Lung (tissue), 12 donors: ENCODE data around the gene TFDP2. TPM values are rescaled to one million over a fixed set of nuclear protein-coding genes. Genes with fewer than 3 reads are reported as not detected.

Experiments
- ATAC-seq: fragments of 200-7000 bp; cut with Tn5 transposase; one replicate; pipeline ENCODE4 v1.9.1; 2020; ENCODE audit warnings: moderate number of reproducible peaks; ENCODE audit not compliant: insufficient read depth, low FRiP score
- DNase-seq, 3 donors: peaks; one replicate each; pipeline ENCODE4 v3.0.0-alpha.2; 2013 to 2017
- H3K27ac ChIP-seq, 2 donors: one replicate each; pipeline ENCODE4 v1.5.1; 2013; ENCODE audit warnings: mild to moderate bottlenecking in 2 of 2, moderate library complexity in 2 of 2, control low read depth in 1 of 2, inconsistent platforms in 1 of 2, low read depth in 1 of 2, low read length in 1 of 2
- H3K27me3 ChIP-seq, 3 donors: one replicate each; pipeline ENCODE4 v1.5.1; 2013; ENCODE audit warnings: low read length in 2 of 3; ENCODE audit not compliant: control insufficient read depth in 3 of 3, insufficient read depth in 3 of 3
- H3K36me3 ChIP-seq, 4 donors: one replicate each; pipeline ENCODE4 v1.5.1; 2013; ENCODE audit warnings: low read length in 4 of 4, mild to moderate bottlenecking in 1 of 4, moderate library complexity in 1 of 4; ENCODE audit not compliant: control insufficient read depth in 4 of 4, insufficient read depth in 4 of 4
- H3K4me1 ChIP-seq, 5 donors: one replicate each; pipeline ENCODE4 v1.5.1; 2013; ENCODE audit warnings: low read length in 5 of 5, mild to moderate bottlenecking in 2 of 5, moderate library complexity in 1 of 5; ENCODE audit not compliant: control insufficient read depth in 5 of 5, insufficient read depth in 5 of 5
- H3K4me3 ChIP-seq: one replicate; pipeline ENCODE4 v1.5.1; 2013; ENCODE audit warnings: mild to moderate bottlenecking, control low read depth, moderate library complexity
- H3K9ac ChIP-seq, 2 donors: one replicate each; pipeline ENCODE4 v1.5.1; 2013; ENCODE audit warnings: low read length in 2 of 2, control low read depth in 1 of 2; ENCODE audit not compliant: insufficient read depth in 1 of 2
- H3K9me3 ChIP-seq, 4 donors: one replicate each; pipeline ENCODE4 v1.5.1; 2013; ENCODE audit warnings: low read length in 3 of 4, mild to moderate bottlenecking in 1 of 4, moderate library complexity in 1 of 4; ENCODE audit not compliant: control insufficient read depth in 4 of 4, insufficient read depth in 3 of 4
- WGBS, 2 donors: extraction: QIAGEN DNeasy Blood & Tissue Kit; methylation state at CpG; one replicate each; pipeline ENCODE4 v1.1.7; 2013; 5-methylcytosine and 5-hydroxymethylcytosine counted together
- polyA plus RNA-seq, 2 donors: library from polyadenylated mRNA; stranded (reverse); fragments of 200-250 nt; gene quantifications; one replicate each; pipeline ENCODE4 v1.2.1, GENCODE V29; 2013
- total RNA-seq, 2 donors: library from RNA; depleted of rRNA in 1 of 2; stranded (reverse); fragments of >200 nt in 1 of 2; gene quantifications; one replicate each; pipeline ENCODE4 v1.2.1, GENCODE V29; 2014 to 2021
- TF ChIP-seq, protein P1 (sequence below): IDR thresholded peaks from 2 replicates; pipeline ENCODE4 v1.5.1; 2012; ENCODE audit warnings: mild to moderate bottlenecking; ENCODE audit errors: control extremely low read depth, extremely low read depth
- donor health status: control.
- donor health status: control.
- donor health status: Bipolar disorder and iron deficiency.
- donor health status: healthy.
- donor health status: DM: yes; HTN: yes; CAD: no.

The TFDP2 gene
- total and polyA plus RNA-seq, 4 donors = 8.4 to 94.0 (median 17.0) TPM

DNA sequence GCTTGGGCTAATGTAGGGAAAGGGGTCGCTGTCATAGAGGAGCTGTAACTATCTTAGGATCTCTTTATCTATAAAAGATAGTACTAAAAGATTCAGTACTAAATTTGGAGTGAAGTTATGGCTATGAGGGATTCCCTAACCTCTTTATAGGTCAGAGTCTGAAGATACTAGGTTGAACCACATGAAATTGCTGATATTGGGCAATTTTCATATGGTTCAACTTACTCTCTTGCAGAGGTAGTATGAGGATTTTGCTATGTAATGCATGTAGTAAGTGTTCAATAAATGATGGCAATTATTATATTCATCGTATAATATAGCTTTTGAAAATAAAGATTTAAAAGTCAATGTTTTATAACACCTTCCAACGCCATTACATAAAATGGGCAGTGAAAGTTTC, 1.9 kb upstream of the TFDP2 start:
- ATAC-seq (no peak), DNase-seq (no peak)
- no peaks in the 10 kb centered on the region for H3K36me3 ChIP-seq

DNA sequence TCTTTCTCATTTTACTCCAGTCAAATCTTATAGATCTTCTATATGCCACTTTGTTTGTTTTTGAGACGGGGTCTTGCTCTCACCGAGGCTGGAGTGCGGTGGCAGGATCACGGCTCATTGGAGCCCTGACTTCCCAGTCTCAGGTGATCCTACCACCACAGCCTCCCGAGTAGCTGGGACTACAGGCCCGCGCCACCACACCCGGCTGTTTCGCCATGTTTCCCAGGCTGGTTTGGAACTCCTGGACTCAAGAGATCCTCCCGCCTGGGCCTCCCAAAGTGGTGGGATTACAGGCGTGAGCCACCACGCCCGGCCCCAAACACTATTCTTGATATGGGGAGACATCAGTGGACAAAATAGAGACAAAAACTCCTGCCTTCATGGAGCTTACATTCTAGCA, 927 bp upstream of the TFDP2 start:
- 95 to 97% methylated on average over 13 of the region's 13 CpGs for WGBS, 2 donors
- no peak overlapping the region for H3K27ac ChIP-seq
- H3K4me1 ChIP-seq = peaks cover 0 to 18% (median 0%) of the 10 kb centered on the region in 5 donors
- no peaks in the 10 kb centered on the region for H3K36me3 ChIP-seq
- no peak overlapping the region for H3K9ac ChIP-seq
- DNase-seq (peak in 1 of 3 donors; percentile 2), ATAC-seq (no peak)
- no peaks in the 10 kb centered on the region for H3K27me3 ChIP-seq
- H3K9me3 ChIP-seq = no peaks in the 10 kb centered on the region
- no peak overlapping the region for H3K4me3 ChIP-seq
- TF ChIP-seq, protein P1, sequence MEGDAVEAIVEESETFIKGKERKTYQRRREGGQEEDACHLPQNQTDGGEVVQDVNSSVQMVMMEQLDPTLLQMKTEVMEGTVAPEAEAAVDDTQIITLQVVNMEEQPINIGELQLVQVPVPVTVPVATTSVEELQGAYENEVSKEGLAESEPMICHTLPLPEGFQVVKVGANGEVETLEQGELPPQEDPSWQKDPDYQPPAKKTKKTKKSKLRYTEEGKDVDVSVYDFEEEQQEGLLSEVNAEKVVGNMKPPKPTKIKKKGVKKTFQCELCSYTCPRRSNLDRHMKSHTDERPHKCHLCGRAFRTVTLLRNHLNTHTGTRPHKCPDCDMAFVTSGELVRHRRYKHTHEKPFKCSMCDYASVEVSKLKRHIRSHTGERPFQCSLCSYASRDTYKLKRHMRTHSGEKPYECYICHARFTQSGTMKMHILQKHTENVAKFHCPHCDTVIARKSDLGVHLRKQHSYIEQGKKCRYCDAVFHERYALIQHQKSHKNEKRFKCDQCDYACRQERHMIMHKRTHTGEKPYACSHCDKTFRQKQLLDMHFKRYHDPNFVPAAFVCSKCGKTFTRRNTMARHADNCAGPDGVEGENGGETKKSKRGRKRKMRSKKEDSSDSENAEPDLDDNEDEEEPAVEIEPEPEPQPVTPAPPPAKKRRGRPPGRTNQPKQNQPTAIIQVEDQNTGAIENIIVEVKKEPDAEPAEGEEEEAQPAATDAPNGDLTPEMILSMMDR = no peak

More for the DNA sequence above, 1.9 kb upstream of the TFDP2 start:
- no peak overlapping the region for H3K9ac ChIP-seq
- peaks cover 0 to 18% (median 0%) of the 10 kb centered on the region in 5 donors for H3K4me1 ChIP-seq
- WGBS, 2 donors = 76 to 82% methylated on average over 3 of the region's 3 CpGs
- no peaks in the 10 kb centered on the region for H3K27me3 ChIP-seq
- no peaks in the 10 kb centered on the region for H3K9me3 ChIP-seq
- H3K27ac ChIP-seq = no peak overlapping the region
- H3K4me3 ChIP-seq = no peak overlapping the region
- TF ChIP-seq, protein P1 = no peak

DNA sequence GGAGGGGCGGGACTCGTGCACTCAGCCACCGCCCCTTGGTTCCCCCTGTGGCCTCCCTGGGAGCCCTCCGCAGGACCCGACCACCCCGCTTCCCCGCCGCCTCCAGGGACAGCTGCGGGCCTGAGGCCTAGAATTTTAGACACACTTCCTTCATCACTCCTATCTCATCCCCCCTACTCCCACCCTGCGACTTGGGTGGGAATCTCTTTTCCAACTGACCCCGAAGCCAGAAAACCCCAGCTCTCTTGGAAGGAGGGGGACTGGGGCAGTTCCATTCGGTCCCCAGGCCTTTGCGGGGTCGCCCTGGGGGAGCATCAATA, 289 bp upstream of the TFDP2 start:
- no peaks in the 10 kb centered on the region for H3K9me3 ChIP-seq
- peak overlapping the region; percentile 55 to 75 for H3K27ac ChIP-seq
- 7 to 11% methylated on average over 14 of the region's 14 CpGs for WGBS, 2 donors
- DNase-seq = no peak
- peak overlapping the region; percentile 84 for H3K4me3 ChIP-seq
- H3K4me1 ChIP-seq = peaks cover 0 to 18% (median 0%) of the 10 kb centered on the region in 5 donors
- ATAC-seq = no peak
- TF ChIP-seq, protein P1 = no peak
- peak overlapping the region in 1 of 2 donors; percentile 46 for H3K9ac ChIP-seq
- no peaks in the 10 kb centered on the region for H3K27me3 ChIP-seq
- no peaks in the 10 kb centered on the region for H3K36me3 ChIP-seq
